ENCODE results near the gene MT1F.

- TF ChIP-seq CTCF (IDR thresholded peaks at IDR 0.05) = no peak
- no peak for TF ChIP-seq EZH2 (IDR thresholded peaks at IDR 0.05)
- no peak for TF ChIP-seq EZH2phosphoT487 (IDR thresholded peaks at IDR 0.05)
These were observed 7.9 kb upstream of the MT1F start for GRCh38 chr16:56649820-56650219.

All from neural progenitor cell (in vitro differentiated cells).